Measurements from ENCODE around the gene GNAT1. TPM values are rescaled to one million over a fixed set of nuclear protein-coding genes. Genes with fewer than 3 reads are reported as not detected.

GNAT1 gene
- total and polyA plus RNA-seq, 2 of the 13 experiments (the other 11 are each of a cell fraction or from before 2014, with no cell fraction given): 0.15 TPM; not detected in 1

GRCh38 chr3:50168388-50168787 lies 23.0 kb upstream of the GNAT1 start:
- ChIA-PET CTCF (ENCODE audit: low intra/inter-chr PET ratio, low total read pairs) (no interaction called here), POLR2A (interaction anchor here (1.3 to 2.8 kb wide), 4 partner anchors 11 to 96 kb away, joined by 3 to 23 read pairs (median 6); no protein-coding TSS in a partner anchor)
- ATAC-seq: no peak
- Histone ChIP-seq H3K9me3 (ENCODE audit: low read length) (no peaks in the 10 kb centered on the region), H3K27ac (ENCODE audit: extremely low read length, insufficient read depth, low read length) (peak overlapping the region; percentile 66), H3K27me3 (ENCODE audit: control insufficient read depth in 1 of 2, insufficient read depth in 2 of 2, low read length in 2 of 2) (no peaks in the 10 kb centered on the region), H3K36me3 (replicated peaks in 1 of 2; ENCODE audit: control insufficient read depth in 1 of 2, insufficient read depth in 2 of 2, low read length in 2 of 2) (no peaks in the 10 kb centered on the region), H2AFZ (ENCODE audit: low read length) (no peak overlapping the region), H4K20me1 (ENCODE audit: insufficient read depth, low read length) (no peaks in the 10 kb centered on the region), H3K4me1 (ENCODE audit: insufficient read depth, low read length) (peaks cover 99% of the 10 kb centered on the region), H3K9ac (ENCODE audit: insufficient read depth, low read depth, low read length) (no peak overlapping the region), H3K4me3 (replicated peaks in 1 of 3; ENCODE audit: insufficient read depth in 1 of 3, low read depth in 2 of 3, low read length in 3 of 3) (no peak overlapping the region), H3K79me2 (ENCODE audit: insufficient read depth, low read length) (peaks cover 2% of the 10 kb centered on the region), H3K4me2 (ENCODE audit: low read depth, low read length) (no peak overlapping the region)
- FAIRE-seq: no peak
- BruUV-seq (replicated peaks): no TSS peak
- in situ Hi-C loops (cut with HindIII; ENCODE audit: extremely low pct_ligation_motif_present, low pct_unique_long_range_greater_than_20kb) (no loop called here), intact Hi-C loops (cut with micrococcal nuclease; ENCODE audit: unreplicated experiment) (no loop called here)
- 57% methylated on average over 7 of the region's 9 CpGs for WGBS (ENCODE audit: low lambda C conversion rate)
- DNase-seq (ENCODE audit: low spot score): no peak
- TF ChIP-seq ZBTB3 (CRISPR knock-in tag; IDR thresholded peaks at IDR 0.05; ENCODE audit: borderline replicate concordance, low read depth): no peak
- TF ChIP-seq ASH2L (IDR thresholded peaks at IDR 0.05; ENCODE audit: insufficient read length, low read depth, low read length): no peak
- TF ChIP-seq JDP2 (CRISPR knock-in tag; IDR thresholded peaks at IDR 0.05; ENCODE audit: borderline replicate concordance): no peak
- no peak for TF ChIP-seq ZNF432 (CRISPR knock-in tag; IDR thresholded peaks at IDR 0.05; ENCODE audit: borderline replicate concordance)
- no peak for TF ChIP-seq MXI1 (IDR thresholded peaks at IDR 0.05; ENCODE audit: borderline replicate concordance, low read depth, low read length)
- 0 out of 2 replicates have a peak, but pooled peaks have one; percentile 8 for TF ChIP-seq MTA1 (CRISPR knock-in tag; IDR thresholded peaks at IDR 0.05; ENCODE audit: borderline replicate concordance)
- no peak for TF ChIP-seq ZNF138 (CRISPR knock-in tag; IDR thresholded peaks at IDR 0.05; ENCODE audit: low read depth)
- no peak for TF ChIP-seq SPEN (CRISPR knock-in tag; IDR thresholded peaks at IDR 0.05; ENCODE audit: low read depth)
- no peak for TF ChIP-seq ATF7-NPFF (CRISPR knock-in tag; IDR thresholded peaks at IDR 0.05; ENCODE audit: low read depth)
- no peak for TF ChIP-seq MED8 (CRISPR knock-in tag; IDR thresholded peaks at IDR 0.05; ENCODE audit: insufficient replicate concordance)
- TF ChIP-seq ZSCAN30 (CRISPR knock-in tag; IDR thresholded peaks at IDR 0.05): no peak
- 0 out of 2 replicates have a peak, but pooled peaks have one; percentile 30 for TF ChIP-seq ZNF761 (CRISPR knock-in tag; conservative IDR thresholded peaks at IDR 0.05)
- TF ChIP-seq ZNF333 (CRISPR knock-in tag; IDR thresholded peaks at IDR 0.05; ENCODE audit: borderline replicate concordance): no peak
- no peak for TF ChIP-seq ZBTB8A (CRISPR knock-in tag; IDR thresholded peaks at IDR 0.05; ENCODE audit: borderline replicate concordance, low read depth)
- no peak for TF ChIP-seq ZNF367 (CRISPR knock-in tag; IDR thresholded peaks at IDR 0.05; ENCODE audit: borderline replicate concordance)
- no peak for TF ChIP-seq ZKSCAN5 (CRISPR knock-in tag; IDR thresholded peaks at IDR 0.05)
- 0 out of 2 replicates have a peak, but pooled peaks have one; percentile 28 for TF ChIP-seq ZNF788 (CRISPR knock-in tag; IDR thresholded peaks at IDR 0.05; ENCODE audit: borderline replicate concordance)
- no peak for TF ChIP-seq ZNF883 (CRISPR knock-in tag; IDR thresholded peaks at IDR 0.05; ENCODE audit: not compliant biosample characterization)
- no peak for TF ChIP-seq GATAD2A (CRISPR knock-in tag; IDR thresholded peaks at IDR 0.05)
- 0 out of 2 replicates have a peak, but pooled peaks have one; percentile 46 for TF ChIP-seq ZNF772 (CRISPR knock-in tag; IDR thresholded peaks at IDR 0.05)
- no peak for TF ChIP-seq ZNF784 (CRISPR knock-in tag; IDR thresholded peaks at IDR 0.05; ENCODE audit: borderline replicate concordance)
- no peak for TF ChIP-seq FOXC1 (CRISPR knock-in tag; IDR thresholded peaks at IDR 0.05; ENCODE audit: borderline replicate concordance)
- TF ChIP-seq, protein P1, sequence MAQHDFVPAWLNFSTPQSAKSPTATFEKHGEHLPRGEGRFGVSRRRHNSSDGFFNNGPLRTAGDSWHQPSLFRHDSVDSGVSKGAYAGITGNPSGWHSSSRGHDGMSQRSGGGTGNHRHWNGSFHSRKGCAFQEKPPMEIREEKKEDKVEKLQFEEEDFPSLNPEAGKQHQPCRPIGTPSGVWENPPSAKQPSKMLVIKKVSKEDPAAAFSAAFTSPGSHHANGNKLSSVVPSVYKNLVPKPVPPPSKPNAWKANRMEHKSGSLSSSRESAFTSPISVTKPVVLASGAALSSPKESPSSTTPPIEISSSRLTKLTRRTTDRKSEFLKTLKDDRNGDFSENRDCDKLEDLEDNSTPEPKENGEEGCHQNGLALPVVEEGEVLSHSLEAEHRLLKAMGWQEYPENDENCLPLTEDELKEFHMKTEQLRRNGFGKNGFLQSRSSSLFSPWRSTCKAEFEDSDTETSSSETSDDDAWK (CRISPR knock-in tag; IDR thresholded peaks at IDR 0.05): no peak

All from HepG2 (cell line).